ENCODE results near the gene EIF2A. TPM values are rescaled to one million over a fixed set of nuclear protein-coding genes. Genes with fewer than 3 reads are reported as not detected.

Gene EIF2A
- total RNA-seq, 1 donor from 2014 or later: 80.2 TPM

DNA sequence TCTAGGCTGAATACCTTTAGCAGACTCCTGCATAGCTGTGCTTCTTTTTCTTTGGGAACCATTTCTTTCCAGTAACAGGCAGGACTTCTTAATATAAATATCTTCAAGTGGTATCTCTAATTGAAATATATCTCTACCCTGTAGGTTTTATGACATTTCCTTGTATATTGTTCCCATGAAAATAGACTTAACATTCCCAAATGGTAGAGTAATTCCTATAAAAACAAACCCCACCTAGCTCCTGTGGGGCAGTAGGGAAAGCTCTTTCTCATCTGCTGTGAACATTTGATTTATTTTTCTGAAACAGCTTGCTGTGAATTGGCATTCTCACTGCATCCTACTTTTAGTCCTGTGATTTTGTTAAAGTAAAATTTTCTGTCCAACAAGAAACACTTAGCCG, 77.4 kb downstream of the EIF2A start:
- ATAC-seq: no peak
- DNase-seq: no peak
- intact Hi-C loops (cut with micrococcal nuclease): no loop called here

DNA sequence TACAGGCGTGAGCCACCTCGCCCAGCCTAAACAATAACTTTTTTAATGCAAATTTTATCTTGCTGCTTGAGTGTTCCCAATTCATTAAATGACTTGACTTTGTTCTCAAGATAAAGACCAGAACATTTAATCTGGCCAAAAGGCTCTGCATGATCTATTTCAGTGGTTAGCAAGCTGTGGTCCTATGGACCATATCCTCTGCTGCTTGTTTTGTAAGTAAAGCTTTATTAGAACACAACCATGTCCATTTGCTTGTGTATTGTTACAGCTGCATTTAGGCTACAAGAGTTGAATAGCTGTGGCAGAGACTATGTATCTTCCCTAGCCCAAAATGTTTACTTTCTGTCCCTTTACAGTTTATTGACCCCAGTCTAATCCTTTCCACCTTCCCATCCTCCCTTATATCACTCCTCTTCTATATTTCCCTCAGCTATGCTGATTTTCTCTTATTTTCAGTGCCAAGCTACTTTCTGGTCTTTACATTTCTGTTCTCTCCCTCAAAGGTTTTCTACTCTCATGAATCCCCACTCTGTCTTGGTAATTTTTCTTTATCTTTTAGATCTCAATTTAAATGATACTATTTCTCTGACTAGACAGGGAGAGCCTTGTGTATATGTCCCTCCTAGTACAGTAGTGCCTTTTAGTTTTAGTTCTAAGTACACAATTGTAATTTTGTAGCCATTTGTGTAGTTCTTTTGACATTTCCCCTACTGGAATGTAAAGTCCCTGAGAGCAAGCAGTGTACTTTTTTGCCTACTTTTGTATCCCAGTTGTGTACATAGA, 79.8 kb downstream of the EIF2A start:
- ATAC-seq: no peak
- intact Hi-C loops (cut with micrococcal nuclease): no loop called here
- DNase-seq: no peak

DNA sequence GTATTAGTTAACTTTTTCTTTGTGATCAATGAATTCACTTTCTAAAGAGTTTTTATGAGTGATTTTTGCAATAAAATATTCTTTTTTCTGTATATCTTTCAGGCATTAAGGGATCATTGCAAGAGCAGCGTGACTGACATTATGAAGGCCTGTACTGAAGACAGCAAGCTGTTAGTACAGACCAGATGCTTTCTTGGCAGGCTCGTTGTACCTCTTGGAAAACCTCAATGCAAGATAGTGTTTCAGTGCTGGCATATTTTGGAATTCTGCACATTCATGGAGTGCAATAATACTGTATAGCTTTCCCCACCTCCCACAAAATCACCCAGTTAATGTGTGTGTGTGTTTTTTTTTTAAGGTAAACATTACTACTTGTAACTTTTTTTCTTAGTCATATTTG, 81.0 kb downstream of the EIF2A start:
- peak; percentile 86 for ATAC-seq
- intact Hi-C loops (cut with micrococcal nuclease): no loop called here
- no peak for DNase-seq

DNA sequence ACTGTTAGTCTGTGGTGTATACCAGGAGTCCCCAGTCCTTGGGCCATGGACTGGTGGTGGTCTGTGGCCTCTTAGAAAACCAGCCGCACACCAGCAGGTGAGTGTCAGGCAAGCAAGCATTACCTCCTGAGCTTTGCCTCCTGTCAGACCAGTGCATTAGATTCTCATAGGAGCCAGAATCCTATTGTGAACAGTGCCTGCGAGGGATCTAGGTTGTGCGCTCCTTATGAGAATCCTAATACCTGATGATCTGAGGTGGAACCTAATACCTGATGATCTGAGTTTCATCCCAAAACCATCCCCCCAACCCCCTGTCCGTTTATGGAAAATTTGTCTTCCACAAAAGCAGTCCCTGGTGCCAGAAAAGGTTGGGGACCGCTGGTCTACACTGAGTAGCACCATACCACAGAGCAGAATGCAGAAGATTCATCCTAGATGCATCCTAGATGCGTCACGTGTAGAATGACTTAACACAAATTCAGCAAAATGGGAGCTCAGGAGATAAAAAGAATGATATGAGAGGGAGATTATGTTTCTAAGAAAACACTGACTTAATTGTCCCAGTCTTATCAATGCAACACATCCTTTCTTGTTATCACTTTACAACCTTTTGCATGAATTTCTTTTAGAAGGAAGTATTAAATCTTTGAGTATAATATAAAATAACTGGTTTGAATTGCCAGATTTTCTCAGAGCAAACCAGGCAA, 85.1 kb downstream of the EIF2A start:
- ATAC-seq: no peak
- intact Hi-C loops (cut with micrococcal nuclease): no loop called here
- DNase-seq: no peak

DNA sequence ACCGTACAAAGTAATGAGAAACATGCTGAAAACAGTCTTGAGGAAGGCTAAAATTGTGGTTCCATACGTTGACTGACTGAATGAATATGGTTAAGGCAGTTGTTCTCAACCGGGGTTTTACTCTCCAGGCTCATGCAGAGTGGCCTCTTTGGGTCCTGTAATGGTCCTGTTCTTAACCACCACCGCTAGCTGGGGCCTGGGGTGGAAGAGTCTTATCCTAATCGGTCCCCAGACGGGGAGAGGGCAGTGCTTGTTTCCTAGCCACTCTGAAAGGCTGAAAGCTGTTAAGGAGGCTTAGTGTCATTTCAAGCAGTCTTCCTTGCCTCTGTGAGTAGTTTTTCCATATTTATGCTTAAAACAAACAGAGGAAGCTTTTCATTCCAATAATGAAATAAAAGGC, 88.5 kb downstream of the EIF2A start:
- ATAC-seq (no peak), DNase-seq (no peak)
- intact Hi-C loops (cut with micrococcal nuclease): no loop called here

DNA sequence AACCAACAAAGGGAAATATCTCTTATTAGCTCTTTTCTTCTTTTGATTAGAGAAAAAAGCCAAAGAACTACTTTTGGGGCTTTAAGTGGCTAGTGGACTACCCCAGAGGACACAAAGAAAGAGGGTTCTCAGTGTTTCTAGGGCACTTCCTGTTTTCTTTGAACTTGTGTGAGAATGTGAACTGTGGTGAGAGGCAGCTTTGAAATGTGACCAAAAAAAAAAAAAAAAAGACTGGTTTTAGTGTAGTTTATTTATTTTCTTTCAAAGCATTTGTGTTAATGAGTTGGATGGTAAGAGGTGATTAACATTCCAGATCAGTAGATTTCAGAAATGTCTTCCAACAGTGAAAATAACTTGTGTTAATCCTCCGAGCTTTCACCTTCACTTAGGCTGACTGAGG, 88.9 kb downstream of the EIF2A start:
- intact Hi-C loops (cut with micrococcal nuclease): no loop called here
- no peak for ATAC-seq
- no peak for DNase-seq

Other genes with a start within 250 kb of the EIF2A start
- 22.7 TPM for gene TSC22D2, start 138.5 kb upstream of the EIF2A start, total RNA-seq
- gene SERP1, start 291 bp upstream of the EIF2A start, total RNA-seq: 23.0 TPM
- gene SELENOT, start 56.5 kb downstream of the EIF2A start, total RNA-seq: 63.3 TPM
- gene ERICH6, start 157.1 kb downstream of the EIF2A start, total RNA-seq: not detected
- 23.2 TPM for gene SIAH2, start 216.4 kb downstream of the EIF2A start, total RNA-seq

All from left ventricle myocardium superior (tissue), 1 donor.